MM.1S (cell line): Measurements from ENCODE around the gene OSCP1.
"Not testable (repeated sequence)": the region's sequence is repeated elsewhere in the genome, so short reads cannot be mapped to it uniquely, and the experiment has no call there.

ENCODE experiments used
- DNase-seq: peaks from one replicate; pipeline ENCODE4 v3.0.0-alpha.2; 2015
- H2AFZ ChIP-seq: fragments of 300-600 bp; sonication (generic); 2 replicates; pipeline ENCODE4 v1.6.0; 2016; ENCODE audit warnings: antibody characterized with exemption, low read length
- H3F3A ChIP-seq: fragments of 300-600 bp; sonication (generic); 2 replicates; pipeline ENCODE4 v1.6.1; 2016; ENCODE audit warnings: mild to moderate bottlenecking, antibody characterized with exemption, low read length, moderate library complexity, mixed read lengths; ENCODE audit not compliant: insufficient read depth
- H3K27ac ChIP-seq: fragments of 300-600 bp; sonication (generic); 2 replicates; pipeline ENCODE4 v1.5.1; 2016; ENCODE audit warnings: mild to moderate bottlenecking, low read length
- H3K27me3 ChIP-seq: fragments of 300-600 bp; sonication (generic); replicated peaks from 2 replicates; pipeline ENCODE4 v1.6.0; 2016; ENCODE audit warnings: low read length; ENCODE audit not compliant: insufficient read depth
- H3K36me3 ChIP-seq: fragments of 300-600 bp; sonication (generic); replicated peaks from 2 replicates; pipeline ENCODE4 v1.6.1; 2016; ENCODE audit warnings: mild to moderate bottlenecking, low read length, mixed read lengths; ENCODE audit not compliant: insufficient read depth
- H3K4me1 ChIP-seq: fragments of 300-600 bp; sonication (generic); 2 replicates; pipeline ENCODE4 v1.6.1; 2016; ENCODE audit warnings: low read length, mixed read lengths
- H3K4me2 ChIP-seq: fragments of 300-600 bp; sonication (generic); 2 replicates; pipeline ENCODE4 v1.6.0; 2016; ENCODE audit warnings: low read depth, low read length
- H3K4me3 ChIP-seq: fragments of 300-600 bp; sonication (generic); 2 replicates; pipeline ENCODE4 v1.5.1; 2016; ENCODE audit warnings: low read length, mixed read lengths
- H3K79me2 ChIP-seq: fragments of 300-600 bp; sonication (generic); 2 replicates; pipeline ENCODE4 v1.6.1; 2016; ENCODE audit warnings: mixed run types, low read length, mixed read lengths
- H3K9ac ChIP-seq: fragments of 300-600 bp; sonication (generic); 2 replicates; pipeline ENCODE4 v1.6.1; 2016; ENCODE audit warnings: low read length, mixed read lengths
- H3K9me2 ChIP-seq: fragments of 300-600 bp; sonication (generic); replicated peaks from 2 replicates; pipeline ENCODE4 v1.6.1; 2016; ENCODE audit warnings: mild to moderate bottlenecking, low read length, mixed read lengths; ENCODE audit not compliant: insufficient read depth
- H3K9me3 ChIP-seq: fragments of 300-600 bp; sonication (generic); replicated peaks from 2 replicates; pipeline ENCODE4 v1.6.1; 2016; ENCODE audit warnings: mild to moderate bottlenecking, low read length, mixed read lengths; ENCODE audit not compliant: insufficient read depth
- H4K20me1 ChIP-seq: fragments of 300-600 bp; sonication (generic); 2 replicates; pipeline ENCODE4 v1.6.1; 2016; ENCODE audit warnings: mild to moderate bottlenecking, low read length, moderate library complexity, mixed read lengths; ENCODE audit not compliant: insufficient read depth
- EZH2 ChIP-seq: fragments of 300-600 bp; sonication (generic); optimal IDR thresholded peaks from 2 replicates; pipeline ENCODE3; 2017; ENCODE audit warnings: low read depth, mild to moderate bottlenecking, antibody characterized with exemption, low read length, mixed read lengths
- EZH2phosphoT487 ChIP-seq: fragments of 300-600 bp; sonication (generic); IDR thresholded peaks from 2 replicates; pipeline ENCODE4 v1.6.1; 2018; ENCODE audit warnings: antibody characterized with exemption, low read length
- TF ChIP-seq, protein P1 (sequence below): fragments of 300-600 bp; sonication (generic); IDR thresholded peaks from 2 replicates; pipeline ENCODE4 v1.5.1; 2016; ENCODE audit warnings: antibody characterized with exemption, low read length, mixed read lengths

Gene OSCP1

DNA sequence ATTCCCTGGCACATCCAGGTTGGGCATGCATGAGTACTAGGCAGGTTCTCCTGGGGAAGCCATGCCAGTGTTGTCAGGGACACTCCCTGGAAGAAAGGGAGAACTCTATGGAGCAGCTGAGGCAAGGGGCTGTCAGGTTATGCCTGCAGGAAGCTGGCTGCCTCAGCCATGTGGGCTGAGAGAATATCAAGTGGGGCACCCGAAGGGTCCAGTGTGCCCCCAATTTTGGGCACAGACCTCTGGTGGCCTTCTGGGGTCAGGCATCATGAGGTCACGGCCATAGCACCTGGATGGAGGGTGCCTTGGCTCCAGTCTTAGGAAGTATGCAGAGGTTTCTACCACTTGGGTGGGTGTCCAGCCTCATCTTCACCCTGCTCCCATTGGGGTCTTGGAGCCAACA is 29.9 kb upstream of the OSCP1 start:
- no peak overlapping the region for H3K4me2 ChIP-seq
- H3K27ac ChIP-seq, result no peak overlapping the region
- H3F3A ChIP-seq, result no peaks in the 10 kb centered on the region
- no peaks in the 10 kb centered on the region for H3K9me3 ChIP-seq
- H4K20me1 ChIP-seq, result no peaks in the 10 kb centered on the region
- TF ChIP-seq EZH2phosphoT487 (no peak), EZH2 (no peak)
- TF ChIP-seq, protein P1, sequence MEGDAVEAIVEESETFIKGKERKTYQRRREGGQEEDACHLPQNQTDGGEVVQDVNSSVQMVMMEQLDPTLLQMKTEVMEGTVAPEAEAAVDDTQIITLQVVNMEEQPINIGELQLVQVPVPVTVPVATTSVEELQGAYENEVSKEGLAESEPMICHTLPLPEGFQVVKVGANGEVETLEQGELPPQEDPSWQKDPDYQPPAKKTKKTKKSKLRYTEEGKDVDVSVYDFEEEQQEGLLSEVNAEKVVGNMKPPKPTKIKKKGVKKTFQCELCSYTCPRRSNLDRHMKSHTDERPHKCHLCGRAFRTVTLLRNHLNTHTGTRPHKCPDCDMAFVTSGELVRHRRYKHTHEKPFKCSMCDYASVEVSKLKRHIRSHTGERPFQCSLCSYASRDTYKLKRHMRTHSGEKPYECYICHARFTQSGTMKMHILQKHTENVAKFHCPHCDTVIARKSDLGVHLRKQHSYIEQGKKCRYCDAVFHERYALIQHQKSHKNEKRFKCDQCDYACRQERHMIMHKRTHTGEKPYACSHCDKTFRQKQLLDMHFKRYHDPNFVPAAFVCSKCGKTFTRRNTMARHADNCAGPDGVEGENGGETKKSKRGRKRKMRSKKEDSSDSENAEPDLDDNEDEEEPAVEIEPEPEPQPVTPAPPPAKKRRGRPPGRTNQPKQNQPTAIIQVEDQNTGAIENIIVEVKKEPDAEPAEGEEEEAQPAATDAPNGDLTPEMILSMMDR, result no peak
- H3K4me1 ChIP-seq, result no peaks in the 10 kb centered on the region
- H3K9ac ChIP-seq, result no peak overlapping the region
- H2AFZ ChIP-seq, result no peak overlapping the region
- no peaks in the 10 kb centered on the region for H3K36me3 ChIP-seq
- no peaks in the 10 kb centered on the region; the same call in 1 of the 2 replicates for H3K27me3 ChIP-seq
- no peak for DNase-seq
- H3K79me2 ChIP-seq, result no peaks in the 10 kb centered on the region
- H3K4me3 ChIP-seq, result no peak overlapping the region
- H3K9me2 ChIP-seq, result no peaks in the 10 kb centered on the region

DNA sequence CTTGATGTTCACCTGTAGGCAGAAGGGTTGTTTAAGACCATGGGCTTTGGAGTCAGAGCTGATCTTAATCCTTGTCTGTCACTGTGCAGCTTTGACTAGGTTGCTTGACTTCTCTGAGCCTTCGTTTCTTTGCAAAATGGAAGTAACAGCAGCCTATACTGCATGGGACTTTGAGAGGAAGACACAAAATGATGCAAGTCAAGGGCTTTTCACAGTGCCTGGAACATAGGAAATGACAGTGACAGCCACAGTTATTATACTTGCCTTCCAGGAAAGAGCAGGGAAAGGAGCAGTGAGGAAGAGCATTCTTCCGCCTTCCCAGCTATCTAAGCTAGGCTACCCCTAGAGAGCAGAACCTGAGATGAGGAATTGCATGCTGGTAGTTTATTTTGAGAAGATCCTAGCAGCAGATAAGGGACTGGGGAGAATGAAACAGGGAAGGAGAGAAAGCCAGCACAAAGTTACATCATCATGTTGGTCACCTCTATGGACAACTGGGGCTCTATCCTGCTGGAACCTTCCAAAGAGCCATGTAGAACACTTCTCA is 29.3 kb upstream of the OSCP1 start:
- H3K4me1 ChIP-seq, result peaks cover 3% of the 10 kb centered on the region
- no peak for DNase-seq
- no peak overlapping the region for H3K27ac ChIP-seq
- H3K79me2 ChIP-seq, result no peaks in the 10 kb centered on the region
- H3F3A ChIP-seq, result peaks cover 2% of the 10 kb centered on the region; the same call in 1 of the 2 replicates
- H3K27me3 ChIP-seq, result no peaks in the 10 kb centered on the region; the same call in 1 of the 2 replicates
- H3K4me3 ChIP-seq, result no peak overlapping the region
- no peak overlapping the region for H3K4me2 ChIP-seq
- TF ChIP-seq EZH2phosphoT487 (no peak), EZH2 (no peak)
- TF ChIP-seq, protein P1, result no peak
- no peaks in the 10 kb centered on the region for H3K9me3 ChIP-seq
- no peak overlapping the region for H3K9ac ChIP-seq
- no peaks in the 10 kb centered on the region for H3K9me2 ChIP-seq
- no peak overlapping the region for H2AFZ ChIP-seq
- H4K20me1 ChIP-seq, result no peaks in the 10 kb centered on the region
- H3K36me3 ChIP-seq, result no peaks in the 10 kb centered on the region

DNA sequence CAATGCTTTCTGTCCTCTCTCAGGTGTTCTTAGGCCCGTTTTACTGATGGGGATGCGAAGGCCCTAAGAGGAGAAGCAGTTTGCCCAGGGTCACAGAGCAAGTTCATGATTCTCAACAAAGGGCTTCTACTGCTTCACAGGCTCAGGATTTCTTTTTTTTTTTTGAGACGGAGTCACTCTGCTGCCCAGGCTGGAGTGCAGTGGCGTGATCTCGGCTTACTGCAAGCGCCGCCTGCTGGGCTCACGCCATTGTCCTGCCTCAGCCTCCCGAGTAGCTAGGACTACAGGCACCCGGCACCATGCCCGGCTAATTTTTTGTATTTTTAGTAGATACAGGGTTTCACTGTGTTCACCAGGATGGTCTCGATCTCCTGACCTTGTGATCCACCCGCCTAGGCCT is 27.4 kb upstream of the OSCP1 start:
- not testable (repeated sequence) for H3K27ac ChIP-seq, H3F3A ChIP-seq, H3K79me2 ChIP-seq, H3K4me2 ChIP-seq, H2AFZ ChIP-seq, H3K9ac ChIP-seq, H4K20me1 ChIP-seq, H3K36me3 ChIP-seq, H3K27me3 ChIP-seq, H3K9me2 ChIP-seq, DNase-seq, H3K4me3 ChIP-seq, H3K9me3 ChIP-seq
- peaks cover 13% of the 10 kb centered on the region for H3K4me1 ChIP-seq

DNA sequence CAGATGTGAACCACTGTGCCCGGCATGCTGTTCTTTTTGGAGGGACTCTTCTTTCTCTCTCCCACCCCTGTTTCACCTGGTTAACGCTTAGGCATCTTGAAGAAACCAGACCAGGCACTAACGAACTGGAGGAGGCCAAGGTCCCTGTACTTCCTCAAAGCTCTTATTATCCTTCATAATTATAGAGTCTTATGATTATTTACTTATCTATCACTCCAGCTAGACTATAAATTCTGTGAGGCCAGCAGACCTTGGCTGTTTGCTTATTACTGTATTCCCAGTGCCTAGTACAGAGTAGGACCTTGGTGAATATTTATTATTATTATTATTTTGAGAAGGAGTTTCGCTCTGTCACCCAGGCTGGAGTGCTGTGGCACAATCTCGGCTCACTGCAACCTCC is 26.7 kb upstream of the OSCP1 start:
- peaks cover 13% of the 10 kb centered on the region for H3K4me1 ChIP-seq
- H3K9me3 ChIP-seq, result no peaks in the 10 kb centered on the region
- no peak overlapping the region for H3K4me2 ChIP-seq
- no peak for TF ChIP-seq EZH2
- H3K27ac ChIP-seq, result no peak overlapping the region
- H3K4me3 ChIP-seq, result no peak overlapping the region
- H3K36me3 ChIP-seq, result no peaks in the 10 kb centered on the region
- H3K79me2 ChIP-seq, result no peaks in the 10 kb centered on the region
- no peak overlapping the region for H2AFZ ChIP-seq
- H4K20me1 ChIP-seq, result no peaks in the 10 kb centered on the region
- no peaks in the 10 kb centered on the region for H3K9me2 ChIP-seq
- no peak for DNase-seq
- H3K9ac ChIP-seq, result no peak overlapping the region
- no peaks in the 10 kb centered on the region; the same call in 1 of the 2 replicates for H3K27me3 ChIP-seq
- H3F3A ChIP-seq, result peaks cover 4% of the 10 kb centered on the region; the same call in 1 of the 2 replicates
